Measurements from ENCODE around the gene ACTL7B.

ACTL7B gene

DNA sequence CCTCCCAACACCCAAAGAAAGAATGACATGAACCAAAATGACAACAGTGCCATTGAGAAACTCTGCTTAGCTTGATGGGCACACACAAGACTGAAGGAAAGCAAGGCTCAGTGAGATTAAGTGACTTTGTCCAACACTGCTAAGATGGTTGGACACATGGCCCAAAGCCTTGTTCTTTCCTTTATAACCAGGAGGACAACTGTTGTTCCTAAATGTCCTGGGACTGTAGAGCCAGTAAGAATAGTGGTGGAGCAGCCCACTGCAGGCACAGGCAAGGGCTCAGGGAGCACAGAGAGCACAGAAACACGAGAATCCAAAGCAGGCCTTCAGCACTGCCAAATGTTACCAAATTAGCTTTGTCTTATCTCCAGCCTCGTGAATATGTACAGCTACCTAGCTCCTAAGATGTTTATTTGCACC is 10.2 kb upstream of the ACTL7B start:
- DNase-seq (ENCODE audit: insufficient read length) (no peak), FAIRE-seq (no peak)
- TF ChIP-seq POLR2A (IDR thresholded peaks at IDR 0.05; ENCODE audit: low read depth, low read length) (no peak), POLR2AphosphoS5 (IDR thresholded peaks at IDR 0.05; ENCODE audit: low read depth, low read length) (no peak), TAF1 (IDR thresholded peaks at IDR 0.05; ENCODE audit: borderline replicate concordance, low read depth, low read length) (no peak)

DNA sequence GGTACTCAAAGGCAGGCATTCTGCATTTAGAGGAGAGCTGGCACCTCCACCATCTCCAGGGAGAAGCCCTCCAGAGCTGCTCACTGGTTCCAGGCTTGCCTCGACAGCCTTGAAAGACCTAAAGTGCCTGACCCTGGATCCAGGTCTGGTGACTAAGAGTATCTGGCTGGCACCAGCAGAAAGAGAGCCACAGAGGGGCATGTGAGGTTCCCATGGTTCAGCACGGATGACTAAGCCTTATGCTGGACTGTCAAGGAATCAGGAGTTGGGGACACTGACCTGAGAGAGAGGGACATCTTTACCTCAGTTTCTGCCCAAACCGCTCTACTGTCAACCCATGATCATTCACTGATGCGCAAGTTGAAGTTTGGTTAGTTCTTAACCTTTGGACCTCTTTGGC is 9.3 kb upstream of the ACTL7B start:
- TF ChIP-seq POLR2AphosphoS5 (IDR thresholded peaks at IDR 0.05; ENCODE audit: low read depth, low read length): no peak
- TF ChIP-seq TAF1 (IDR thresholded peaks at IDR 0.05; ENCODE audit: borderline replicate concordance, low read depth, low read length): no peak
- TF ChIP-seq POLR2A (IDR thresholded peaks at IDR 0.05; ENCODE audit: low read depth, low read length): no peak
- FAIRE-seq (no peak), DNase-seq (ENCODE audit: insufficient read length) (no peak)

DNA sequence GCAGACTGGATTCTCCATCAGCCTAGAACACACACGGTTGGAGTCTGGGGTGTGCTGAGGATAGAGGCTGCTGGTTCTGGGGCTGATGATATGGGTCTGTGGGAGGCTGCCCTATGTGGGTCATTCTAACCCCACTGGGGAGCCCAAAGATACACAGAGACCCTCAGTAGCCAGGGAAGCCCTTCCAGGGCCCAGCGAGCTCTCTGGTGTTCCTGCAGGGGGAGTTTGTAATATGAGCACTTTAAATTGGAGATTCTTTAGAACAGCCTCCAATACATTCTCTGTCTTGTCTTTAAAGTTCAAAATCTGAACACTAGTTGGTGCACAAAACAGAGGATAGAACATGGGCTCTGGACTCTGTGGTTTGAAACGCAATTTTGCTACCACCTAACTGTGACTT is 8.7 kb upstream of the ACTL7B start:
- TF ChIP-seq POLR2AphosphoS5 (IDR thresholded peaks at IDR 0.05; ENCODE audit: low read depth, low read length) (no peak), TAF1 (IDR thresholded peaks at IDR 0.05; ENCODE audit: borderline replicate concordance, low read depth, low read length) (no peak), POLR2A (IDR thresholded peaks at IDR 0.05; ENCODE audit: low read depth, low read length) (no peak)
- FAIRE-seq: no peak
- DNase-seq (ENCODE audit: insufficient read length): no peak

DNA sequence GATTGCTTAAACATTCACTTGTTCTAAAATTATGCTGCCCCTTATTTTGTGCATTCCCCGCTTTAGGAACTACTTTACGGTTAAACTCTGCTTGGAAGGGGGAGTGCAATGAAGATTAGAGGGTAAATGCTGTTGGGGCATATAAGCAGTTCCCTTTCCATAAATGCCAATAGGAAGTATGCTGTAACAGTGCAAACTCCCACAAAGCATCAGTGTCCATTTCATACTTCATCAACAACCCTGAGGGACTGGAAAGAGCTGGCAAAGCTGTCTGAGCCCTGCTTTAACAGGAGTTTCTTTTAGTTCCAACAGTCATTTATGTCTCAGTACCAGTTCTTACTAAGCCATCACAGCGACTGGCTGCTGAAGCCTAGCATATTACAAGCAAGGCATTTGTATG is 8.1 kb upstream of the ACTL7B start:
- no peak for DNase-seq (ENCODE audit: insufficient read length)
- no peak for FAIRE-seq
- TF ChIP-seq POLR2AphosphoS5 (IDR thresholded peaks at IDR 0.05; ENCODE audit: low read depth, low read length) (no peak), TAF1 (IDR thresholded peaks at IDR 0.05; ENCODE audit: borderline replicate concordance, low read depth, low read length) (no peak), POLR2A (IDR thresholded peaks at IDR 0.05; ENCODE audit: low read depth, low read length) (no peak)

DNA sequence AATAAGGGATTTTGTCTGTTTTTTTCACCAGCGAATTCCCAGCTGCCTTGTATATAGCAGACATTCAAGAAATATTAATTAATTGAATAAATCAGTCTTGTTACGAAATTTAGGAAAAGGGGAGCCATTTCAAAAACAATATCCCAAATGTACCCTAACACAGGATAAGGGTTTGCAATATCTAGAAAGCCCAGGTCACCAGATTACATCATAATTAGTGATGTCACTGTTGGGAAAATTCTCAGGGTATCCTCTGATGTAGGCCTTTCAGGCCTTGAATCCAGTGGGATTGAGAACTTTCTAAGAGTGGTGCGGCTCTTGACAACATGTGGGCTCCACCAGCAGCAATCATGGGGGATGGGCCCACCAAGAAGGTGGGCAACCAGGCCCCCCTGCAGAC is 6.2 kb upstream of the ACTL7B start, which contains the start of gene ACTL7A:
TSS of gene ACTL7A (plus strand) at position 270 of the 400 bp plus-strand sequence. CDS start at position 327, 57 bp downstream.
- DNase-seq (ENCODE audit: insufficient read length) (no peak), FAIRE-seq (no peak)
- TF ChIP-seq POLR2AphosphoS5 (IDR thresholded peaks at IDR 0.05; ENCODE audit: low read depth, low read length) (no peak), POLR2A (IDR thresholded peaks at IDR 0.05; ENCODE audit: low read depth, low read length) (no peak), TAF1 (IDR thresholded peaks at IDR 0.05; ENCODE audit: borderline replicate concordance, low read depth, low read length) (no peak)

DNA sequence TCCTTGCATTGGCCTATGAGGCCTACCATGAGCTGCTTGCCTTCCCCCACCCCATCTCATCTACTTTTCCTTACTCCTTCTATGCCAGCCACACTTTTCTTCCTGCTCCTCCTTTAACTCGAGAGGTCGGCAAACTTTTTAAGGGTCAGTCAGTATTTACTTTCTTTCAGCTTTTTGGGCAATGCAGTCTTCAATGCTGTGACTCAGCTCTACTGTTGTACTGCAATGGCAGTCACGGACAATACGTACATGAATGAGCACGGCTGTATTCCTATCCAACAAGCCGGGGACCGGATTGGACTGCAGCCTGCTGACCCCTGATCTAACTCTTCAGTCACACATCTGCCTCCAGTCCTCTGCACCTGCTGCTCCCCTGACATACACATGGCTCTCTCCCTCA is 5.7 kb upstream of the ACTL7B start:
- FAIRE-seq: no peak

DNA sequence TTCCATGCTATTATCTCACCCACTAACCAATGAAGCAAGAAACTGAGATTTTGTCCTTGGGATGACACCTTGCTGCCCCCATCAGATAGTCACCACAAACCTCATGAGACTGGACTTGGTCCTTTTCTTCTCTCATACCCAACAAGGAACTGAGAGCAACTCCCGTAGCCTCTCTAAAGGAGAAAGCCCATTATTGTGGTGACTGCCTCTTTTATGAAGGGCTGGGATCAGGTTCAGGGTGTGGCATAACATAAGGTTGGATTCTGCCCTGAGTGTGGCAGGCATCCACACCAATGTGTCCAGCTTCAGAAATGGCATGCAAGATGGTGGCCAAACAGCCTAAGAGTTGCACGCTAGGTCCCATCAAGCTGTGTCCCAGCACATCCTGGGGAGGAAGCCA is 5.0 kb upstream of the ACTL7B start:
- no peak for TF ChIP-seq POLR2AphosphoS5 (IDR thresholded peaks at IDR 0.05; ENCODE audit: low read depth, low read length)
- no peak for TF ChIP-seq TAF1 (IDR thresholded peaks at IDR 0.05; ENCODE audit: borderline replicate concordance, low read depth, low read length)
- TF ChIP-seq POLR2A (IDR thresholded peaks at IDR 0.05; ENCODE audit: low read depth, low read length): no peak
- FAIRE-seq: no peak
- DNase-seq (ENCODE audit: insufficient read length): no peak

More for the DNA sequence above, 5.7 kb upstream of the ACTL7B start:
- no peak for DNase-seq (ENCODE audit: insufficient read length)
- TF ChIP-seq TAF1 (IDR thresholded peaks at IDR 0.05; ENCODE audit: borderline replicate concordance, low read depth, low read length) (no peak), POLR2AphosphoS5 (IDR thresholded peaks at IDR 0.05; ENCODE audit: low read depth, low read length) (no peak), POLR2A (IDR thresholded peaks at IDR 0.05; ENCODE audit: low read depth, low read length) (no peak)

DNA sequence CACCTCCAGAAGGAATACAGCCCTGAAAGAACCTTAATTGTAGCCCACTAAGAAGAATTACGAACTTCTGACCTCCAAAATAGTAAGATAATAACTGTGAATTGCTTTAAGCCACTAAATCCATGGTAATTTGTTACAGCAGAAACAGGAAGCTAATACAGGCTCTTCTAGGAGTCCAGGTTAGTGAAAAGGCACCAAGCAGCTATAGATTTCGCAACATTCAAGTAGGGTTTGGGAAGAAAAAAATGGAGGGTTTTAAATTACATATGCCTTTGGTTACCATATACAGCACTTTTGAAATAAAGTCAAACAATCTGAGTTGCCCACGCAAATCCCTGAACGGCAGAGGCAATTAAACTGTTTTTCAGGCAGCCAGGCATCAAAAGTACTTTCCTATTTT is 4.6 kb upstream of the ACTL7B start:
- TF ChIP-seq POLR2AphosphoS5 (IDR thresholded peaks at IDR 0.05; ENCODE audit: low read depth, low read length): no peak
- TF ChIP-seq TAF1 (IDR thresholded peaks at IDR 0.05; ENCODE audit: borderline replicate concordance, low read depth, low read length): no peak
- no peak for TF ChIP-seq POLR2A (IDR thresholded peaks at IDR 0.05; ENCODE audit: low read depth, low read length)
- no peak for FAIRE-seq
- DNase-seq (ENCODE audit: insufficient read length): no peak

DNA sequence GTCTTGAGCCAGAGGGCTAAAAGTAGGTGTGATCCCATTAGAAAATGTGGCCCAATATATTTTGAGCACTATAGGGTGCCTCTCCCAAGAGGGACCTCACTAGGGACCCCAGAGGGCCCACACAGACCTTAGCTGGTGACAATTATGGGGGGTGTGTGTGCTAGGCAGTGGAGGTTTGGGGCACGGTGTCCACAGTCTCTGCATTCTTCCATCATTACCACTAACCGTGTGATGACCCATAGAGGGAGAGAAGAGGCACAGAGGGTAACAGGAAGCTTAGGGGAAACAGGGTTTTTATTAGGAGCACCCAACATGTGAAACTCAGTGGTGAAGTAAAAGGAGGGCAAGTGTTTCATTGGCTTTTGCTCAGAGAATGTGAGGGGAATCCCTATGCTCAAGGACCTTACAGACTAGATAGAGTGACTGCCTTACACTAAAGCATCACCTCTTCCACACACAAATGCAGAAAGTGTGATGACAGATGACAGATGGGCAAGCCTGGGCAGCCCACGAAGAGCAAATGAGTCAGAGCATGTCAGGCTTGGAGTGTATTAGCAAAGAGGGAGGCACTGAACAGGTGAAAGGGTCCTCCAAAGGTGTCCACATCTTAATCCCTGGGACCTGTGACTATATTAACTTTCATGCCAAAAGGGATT is 3.8 kb upstream of the ACTL7B start:
- TF ChIP-seq POLR2AphosphoS5 (IDR thresholded peaks at IDR 0.05; ENCODE audit: low read depth, low read length) (no peak), TAF1 (IDR thresholded peaks at IDR 0.05; ENCODE audit: borderline replicate concordance, low read depth, low read length) (no peak), POLR2A (IDR thresholded peaks at IDR 0.05; ENCODE audit: low read depth, low read length) (no peak)
- no peak for DNase-seq (ENCODE audit: insufficient read length)
- no peak for FAIRE-seq

DNA sequence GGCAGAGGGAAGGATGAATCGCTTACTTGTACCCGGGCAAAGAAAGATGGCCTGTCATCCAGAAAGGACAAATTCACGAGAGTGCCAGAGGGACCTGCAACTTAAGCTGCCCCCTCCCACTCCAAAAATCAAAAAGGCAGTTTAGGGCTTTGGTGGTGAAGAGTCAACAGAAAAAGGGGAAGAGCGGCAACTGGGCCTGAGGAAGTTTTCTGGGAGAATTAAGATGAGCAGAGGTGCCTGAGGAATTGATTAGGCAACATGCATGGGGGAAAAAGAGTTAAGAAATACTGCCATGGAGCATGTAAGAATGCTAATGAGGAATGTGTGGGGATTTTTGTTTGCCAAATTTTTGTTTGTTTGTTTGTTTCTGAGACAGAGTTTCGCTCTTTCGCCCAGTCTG is 1.8 kb upstream of the ACTL7B start:
- no peak for FAIRE-seq
- no peak for TF ChIP-seq POLR2AphosphoS5 (IDR thresholded peaks at IDR 0.05; ENCODE audit: low read depth, low read length)
- TF ChIP-seq TAF1 (IDR thresholded peaks at IDR 0.05; ENCODE audit: borderline replicate concordance, low read depth, low read length): no peak
- no peak for TF ChIP-seq POLR2A (IDR thresholded peaks at IDR 0.05; ENCODE audit: low read depth, low read length)

DNA sequence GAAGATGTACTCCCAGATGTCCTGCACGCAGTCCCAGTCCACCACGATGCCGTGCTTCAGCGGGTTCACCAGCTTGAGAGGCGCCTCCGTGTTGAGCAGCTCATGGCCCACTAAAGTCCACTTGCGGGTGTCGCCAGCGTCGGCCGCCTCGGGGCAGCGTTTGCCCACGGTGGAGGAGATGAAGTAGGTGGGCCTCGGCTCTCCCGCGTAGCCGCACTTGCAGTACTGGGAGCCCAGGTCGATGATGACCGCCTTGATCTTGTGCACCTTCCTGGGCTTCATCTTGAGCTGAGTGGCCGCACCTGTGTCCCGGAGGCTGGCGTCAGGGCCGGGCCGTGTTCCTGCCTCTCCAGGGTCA is 278 bp downstream of the ACTL7B start:
- TF ChIP-seq POLR2AphosphoS5 (IDR thresholded peaks at IDR 0.05; ENCODE audit: low read depth, low read length) (no peak), TAF1 (IDR thresholded peaks at IDR 0.05; ENCODE audit: borderline replicate concordance, low read depth, low read length) (no peak), POLR2A (IDR thresholded peaks at IDR 0.05; ENCODE audit: low read depth, low read length) (no peak)
- FAIRE-seq (no peak), DNase-seq (ENCODE audit: insufficient read length) (no peak)

More for the DNA sequence above, 1.8 kb upstream of the ACTL7B start:
- no peak for DNase-seq (ENCODE audit: insufficient read length)

All from GM12892 (cell line).